Epithelial cell of prostate (primary cell): ENCODE measurements around the gene RBFOX2.
"Not testable (repeated sequence)": the region's sequence is repeated elsewhere in the genome, so short reads cannot be mapped to it uniquely, and the experiment has no call there.

Experiments used
- DNase-seq: peaks from one replicate; pipeline ENCODE4 v3.0.0-alpha.2; 2011; ENCODE audit warnings: low read depth, low spot score
- H3K27ac ChIP-seq: fragments of 450-650 bp; 2 replicates; pipeline ENCODE4 v1.5.1; 2017; ENCODE audit warnings: mild to moderate bottlenecking

The RBFOX2 gene

GRCh38 chr22:36048911-36049677 is 20.5 kb upstream of the RBFOX2 start:
- H3K27ac ChIP-seq: peak overlapping the region; percentile 38
- peak; percentile 58 for DNase-seq

- not testable (repeated sequence) for DNase-seq, H3K27ac ChIP-seq
These were observed 15.9 kb upstream of the RBFOX2 start for GRCh38 chr22:36044517-36044916.

DNA sequence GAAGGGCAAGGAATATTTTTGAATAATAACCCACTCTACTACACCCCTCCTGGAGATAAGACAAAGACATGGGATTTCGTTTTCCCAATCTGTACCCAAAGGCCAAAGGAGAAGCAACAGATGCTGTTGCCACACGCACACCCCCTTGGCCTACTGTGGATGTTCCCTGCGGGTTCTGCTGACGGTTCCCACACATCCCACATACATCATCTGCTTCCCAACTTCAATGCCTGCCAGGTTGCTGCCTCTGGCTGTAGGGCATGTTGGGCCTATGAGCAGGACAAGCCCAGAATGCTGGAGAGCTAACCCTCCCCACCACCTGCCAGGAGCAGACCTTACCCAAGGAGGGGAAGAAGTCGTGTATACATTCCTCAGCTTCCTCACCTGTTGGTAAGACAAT is 13.6 kb upstream of the RBFOX2 start:
- no peak for DNase-seq
- H3K27ac ChIP-seq: no peak overlapping the region

DNA sequence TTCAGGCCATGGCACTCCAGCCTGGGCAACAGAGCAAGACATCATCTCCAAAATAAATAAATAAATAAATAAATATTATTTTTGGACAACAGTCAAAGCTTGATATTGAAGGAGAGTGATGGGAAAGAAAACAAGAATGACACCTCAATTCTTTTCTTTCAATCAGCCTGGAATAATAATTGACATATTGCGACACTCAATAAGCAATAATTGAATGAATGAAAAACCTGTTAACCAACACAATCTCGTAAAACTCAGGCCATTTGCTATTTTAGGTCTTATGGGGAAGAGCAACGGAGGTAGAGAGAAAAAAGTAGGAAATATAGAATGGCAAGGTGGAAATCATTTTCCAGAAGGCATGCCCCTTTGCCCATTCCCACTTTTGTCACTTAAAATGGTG is 10.5 kb upstream of the RBFOX2 start:
- no peak overlapping the region for H3K27ac ChIP-seq
- no peak for DNase-seq

DNA sequence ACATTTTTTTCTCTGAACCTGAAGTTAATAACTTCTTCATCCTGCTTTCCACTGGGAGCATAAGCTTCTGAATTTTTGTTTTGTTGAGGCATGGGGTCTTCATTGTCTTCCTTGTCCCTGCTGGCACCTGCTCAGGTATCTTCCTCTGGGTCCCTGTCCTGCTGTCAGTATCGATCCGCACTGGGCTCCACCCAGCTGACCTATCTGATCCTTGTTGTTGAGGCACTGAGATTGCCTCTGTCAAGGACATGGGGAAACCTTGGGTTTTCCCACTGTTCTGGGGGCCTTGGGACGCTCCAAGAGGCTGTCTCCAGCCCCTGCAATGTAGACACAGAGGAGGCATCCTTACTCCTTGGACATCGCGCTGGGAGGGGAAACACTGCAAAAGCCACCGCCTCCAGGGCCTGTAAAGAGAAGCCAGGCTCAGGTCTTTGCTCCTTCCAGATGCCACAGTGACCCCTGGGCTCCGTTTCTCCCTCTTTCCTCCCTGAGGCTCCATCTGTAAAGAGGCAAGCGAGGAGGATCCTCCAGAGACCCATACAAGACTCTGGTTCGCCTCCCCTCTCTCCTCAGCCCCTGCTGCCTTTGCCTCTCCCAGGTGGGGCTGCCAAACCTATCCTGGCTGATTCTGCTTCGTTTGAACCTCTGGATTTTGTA is 8.6 kb upstream of the RBFOX2 start:
- no peak overlapping the region for H3K27ac ChIP-seq
- no peak for DNase-seq

- DNase-seq: no peak
- no peak overlapping the region for H3K27ac ChIP-seq
These were observed 7.6 kb upstream of the RBFOX2 start for GRCh38 chr22:36036167-36036624.

DNA sequence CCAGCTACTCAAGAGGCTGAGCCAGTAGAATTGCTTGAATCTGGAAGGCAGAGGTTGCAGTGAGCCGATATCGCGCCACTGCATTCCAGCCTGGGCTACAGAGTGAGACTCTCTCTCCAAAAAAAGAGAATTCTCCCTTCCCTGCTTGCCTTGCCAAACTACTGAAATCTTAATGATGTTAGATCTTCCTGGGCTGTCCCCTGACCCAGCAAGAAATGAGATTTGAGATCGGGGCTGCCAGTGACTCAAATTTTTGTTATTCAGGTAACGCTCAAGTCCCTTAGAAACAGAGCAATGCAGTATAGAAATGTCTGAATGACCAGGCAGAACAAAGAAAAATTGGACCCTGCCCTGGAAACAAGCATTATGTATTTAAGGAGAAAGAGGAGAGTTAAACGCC is 4.0 kb upstream of the RBFOX2 start:
- H3K27ac ChIP-seq: no peak overlapping the region
- DNase-seq: no peak

GRCh38 chr22:36029406-36029755 is 757 bp upstream of the RBFOX2 start:
- DNase-seq: no peak
- peak overlapping the region; percentile 76 for H3K27ac ChIP-seq

GRCh38 chr22:36027935-36028645 is 534 bp downstream of the RBFOX2 start:
- peak overlapping the region; percentile 76 for H3K27ac ChIP-seq
- no peak for DNase-seq

DNA sequence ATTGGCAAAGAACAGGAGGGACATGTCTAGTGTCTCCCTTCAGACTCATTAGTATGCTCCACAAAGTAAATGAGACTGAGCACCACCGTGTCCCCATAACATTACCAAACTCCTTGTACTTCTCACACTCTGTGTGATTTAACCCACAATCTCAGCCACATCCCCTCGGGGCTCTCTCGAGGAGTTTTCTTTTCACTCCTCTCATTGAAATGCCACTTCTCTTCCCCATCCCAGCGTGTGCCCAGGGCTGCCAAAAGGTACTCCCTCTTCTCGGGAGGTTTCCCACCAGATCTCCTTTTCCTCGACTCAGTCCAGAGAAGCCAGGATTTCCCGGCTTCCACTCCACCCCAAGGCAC is 1.1 kb downstream of the RBFOX2 start:
- H3K27ac ChIP-seq: peak overlapping the region; percentile 76
- no peak for DNase-seq

- DNase-seq: no peak
- H3K27ac ChIP-seq: peak overlapping the region; percentile 76
These were observed 1.9 kb downstream of the RBFOX2 start for GRCh38 chr22:36026741-36027140.

- no peak for DNase-seq
- H3K27ac ChIP-seq: no peak overlapping the region
These were observed 5.9 kb downstream of the RBFOX2 start for GRCh38 chr22:36022697-36023096.

DNA sequence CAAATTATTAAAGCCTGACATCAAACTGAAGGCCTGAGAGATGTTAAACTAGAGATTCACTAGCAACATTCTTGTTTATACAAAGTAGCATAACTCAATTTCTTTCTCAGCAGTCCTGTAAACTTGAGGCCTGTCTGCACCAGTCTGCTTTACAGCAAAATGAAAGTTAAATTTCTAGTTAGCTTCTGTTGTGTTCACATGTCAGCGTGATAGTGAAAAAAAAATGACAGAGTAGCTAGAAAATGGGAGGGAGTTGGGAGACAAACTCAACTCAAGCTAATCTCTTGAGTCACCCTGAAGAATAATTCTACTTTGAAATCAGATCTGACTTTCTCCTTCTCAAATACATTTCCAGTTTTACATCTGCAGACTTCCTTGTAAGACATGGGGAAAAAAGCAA is 6.5 kb downstream of the RBFOX2 start:
- DNase-seq: no peak
- no peak overlapping the region for H3K27ac ChIP-seq

DNA sequence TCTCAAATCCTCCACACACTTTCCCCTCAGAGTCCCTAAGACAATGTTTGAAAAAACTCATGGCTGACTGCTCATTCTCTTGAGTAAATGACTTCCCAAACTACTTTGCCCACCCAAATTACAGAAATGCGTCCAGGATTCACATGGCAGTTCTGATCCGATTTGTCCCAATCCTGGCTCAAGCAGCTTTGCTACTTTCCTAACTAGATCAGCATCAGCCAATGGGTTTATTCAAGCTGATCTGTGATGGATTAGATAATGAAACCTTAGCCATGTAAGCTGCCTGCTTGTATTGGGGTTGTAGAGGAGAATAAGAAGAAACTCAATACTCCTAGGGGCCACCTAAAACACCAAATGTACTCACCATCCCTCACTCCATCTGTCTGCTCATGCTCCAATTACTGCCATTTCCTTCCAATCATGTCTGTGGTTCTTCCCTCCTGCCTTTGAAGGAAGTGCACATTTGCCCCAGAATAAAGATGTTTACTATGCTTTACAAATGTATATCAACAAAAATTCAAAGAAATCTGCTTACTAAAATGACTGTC is 6.9 kb downstream of the RBFOX2 start:
- no peak for DNase-seq
- no peak overlapping the region for H3K27ac ChIP-seq

- not testable (repeated sequence) for DNase-seq, H3K27ac ChIP-seq
These were observed 7.8 kb downstream of the RBFOX2 start for GRCh38 chr22:36020865-36021264.

DNA sequence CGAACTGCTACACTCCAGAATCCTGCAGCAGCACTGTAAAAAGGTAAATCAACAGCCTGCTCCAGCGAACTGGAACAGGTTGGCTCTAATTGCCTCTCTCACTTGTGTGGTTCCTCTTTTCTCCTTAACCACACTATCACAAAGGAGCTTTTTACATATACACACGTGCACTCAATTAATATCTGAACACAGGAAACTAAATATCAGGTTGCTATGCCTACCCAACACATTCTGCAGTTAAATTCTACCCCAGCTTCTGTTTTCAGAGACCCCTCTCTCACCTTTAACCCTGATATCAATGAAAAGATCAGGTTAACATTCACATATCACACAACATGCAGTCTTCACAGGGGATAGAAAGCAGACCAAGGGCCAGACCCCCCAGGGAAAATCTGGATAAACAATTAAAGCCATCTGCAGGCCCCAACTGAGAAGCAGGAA is 11.0 kb downstream of the RBFOX2 start:
- no peak for DNase-seq

DNA sequence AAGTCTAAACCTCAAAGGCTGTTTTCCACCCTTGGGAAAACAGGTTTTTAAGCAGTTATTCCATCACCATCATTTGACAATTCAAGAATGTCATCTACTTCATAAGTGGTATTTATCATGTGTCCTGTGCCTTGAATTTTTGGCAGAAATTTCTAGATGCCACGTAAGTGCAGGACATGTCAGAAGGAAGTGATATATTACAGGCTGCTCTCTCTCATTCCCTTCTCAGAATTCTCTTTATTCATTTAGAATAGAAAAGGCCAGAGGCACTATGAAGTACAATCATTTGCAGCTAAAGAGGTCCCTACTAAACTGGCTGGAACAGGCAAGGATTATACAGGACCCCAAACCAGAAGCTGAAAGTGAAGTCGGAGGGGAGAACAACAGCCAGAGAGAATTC is 11.9 kb downstream of the RBFOX2 start:
- DNase-seq: no peak
- H3K27ac ChIP-seq: no peak overlapping the region

More for the DNA sequence above, 11.0 kb downstream of the RBFOX2 start:
- H3K27ac ChIP-seq: no peak overlapping the region

DNA sequence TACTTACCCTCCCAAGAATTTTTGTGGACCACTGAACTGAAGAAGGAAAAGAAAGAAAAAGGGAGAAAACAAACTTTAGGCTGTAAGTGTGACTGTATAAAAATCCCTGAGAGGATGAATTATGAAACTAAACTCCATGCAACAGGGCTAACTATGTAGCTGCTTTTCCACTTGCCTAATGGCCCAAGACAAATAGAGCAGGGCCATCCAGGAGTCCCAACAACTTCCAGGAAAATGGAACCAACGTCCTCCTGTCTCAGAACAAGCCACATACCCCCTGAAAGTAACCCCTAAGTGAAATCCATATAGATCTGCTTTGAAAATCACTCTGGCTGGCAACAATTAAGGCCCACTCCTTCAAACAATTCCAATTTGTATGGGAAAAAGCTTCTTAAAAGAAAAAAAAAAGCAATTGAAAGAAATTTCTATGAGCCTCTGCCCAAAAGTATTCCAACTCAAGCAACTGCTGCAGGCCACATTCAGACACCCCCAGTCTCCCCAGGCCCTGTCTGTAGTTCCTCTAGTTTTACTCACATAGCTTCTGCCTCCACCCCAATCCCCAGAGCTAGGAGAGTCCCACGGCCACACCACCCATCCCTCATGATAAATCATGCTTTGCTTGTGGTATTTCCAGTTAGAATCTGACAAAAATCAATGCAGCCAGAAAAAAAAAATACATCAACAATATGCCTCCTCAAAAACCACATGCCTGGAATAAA is 12.7 kb downstream of the RBFOX2 start:
- DNase-seq: no peak
- H3K27ac ChIP-seq: no peak overlapping the region

DNA sequence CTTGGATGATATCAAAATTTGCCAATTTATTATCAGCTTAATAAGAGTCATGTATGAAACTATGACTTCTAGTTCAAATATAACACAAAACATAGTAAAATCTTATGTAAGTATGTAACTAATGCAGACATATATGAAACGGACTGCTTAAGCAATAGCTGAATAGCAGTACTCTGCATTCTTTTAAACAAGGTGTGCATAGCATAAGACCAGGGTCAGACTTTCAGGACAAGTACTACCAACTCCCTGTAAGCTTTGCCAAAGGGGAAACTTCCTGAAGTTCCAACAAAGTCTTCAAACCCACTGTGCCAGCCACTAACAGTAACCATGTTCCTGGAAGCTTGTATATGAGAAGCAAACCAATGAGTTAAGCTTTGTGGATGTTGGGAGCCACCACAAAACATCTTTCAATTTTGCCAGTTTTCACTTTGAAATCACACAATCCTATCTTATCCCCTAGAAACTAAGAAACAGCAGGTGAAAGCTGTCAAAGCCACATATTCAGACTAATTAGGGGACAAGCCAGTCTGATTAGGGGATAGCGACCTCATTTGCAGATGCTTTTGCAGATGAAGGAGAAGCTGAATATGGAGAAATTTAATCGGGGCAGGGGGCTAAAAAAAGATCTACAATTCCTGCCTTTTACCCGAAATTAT is 13.3 kb downstream of the RBFOX2 start:
- no peak for DNase-seq
- no peak overlapping the region for H3K27ac ChIP-seq

DNA sequence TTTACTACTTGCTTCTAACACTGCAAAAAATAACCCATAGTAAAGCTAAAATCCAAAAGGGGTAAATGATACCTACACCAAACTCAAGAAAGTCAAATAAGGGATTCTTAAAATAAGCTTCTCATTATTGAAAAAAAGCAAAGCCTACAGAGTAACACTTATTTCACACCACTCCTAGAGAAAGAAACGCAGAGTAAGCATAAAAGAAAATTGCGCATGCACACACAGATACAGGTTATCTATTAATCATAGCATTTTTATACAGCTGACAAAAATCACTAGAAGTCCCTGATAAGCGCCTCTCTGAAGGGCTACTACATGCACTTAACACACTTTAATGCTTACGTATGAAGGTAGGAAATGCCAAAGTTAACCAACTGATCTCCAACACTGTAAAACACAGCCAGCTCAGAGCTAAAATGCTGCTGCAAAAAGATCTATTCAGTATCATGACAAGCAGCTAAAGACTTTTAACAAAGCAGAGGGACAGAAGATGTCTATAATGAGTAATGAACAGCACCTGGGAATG is 14.0 kb downstream of the RBFOX2 start:
- no peak overlapping the region for H3K27ac ChIP-seq
- no peak for DNase-seq
